ENCODE data around the gene ACSF3.

Gene ACSF3

DNA sequence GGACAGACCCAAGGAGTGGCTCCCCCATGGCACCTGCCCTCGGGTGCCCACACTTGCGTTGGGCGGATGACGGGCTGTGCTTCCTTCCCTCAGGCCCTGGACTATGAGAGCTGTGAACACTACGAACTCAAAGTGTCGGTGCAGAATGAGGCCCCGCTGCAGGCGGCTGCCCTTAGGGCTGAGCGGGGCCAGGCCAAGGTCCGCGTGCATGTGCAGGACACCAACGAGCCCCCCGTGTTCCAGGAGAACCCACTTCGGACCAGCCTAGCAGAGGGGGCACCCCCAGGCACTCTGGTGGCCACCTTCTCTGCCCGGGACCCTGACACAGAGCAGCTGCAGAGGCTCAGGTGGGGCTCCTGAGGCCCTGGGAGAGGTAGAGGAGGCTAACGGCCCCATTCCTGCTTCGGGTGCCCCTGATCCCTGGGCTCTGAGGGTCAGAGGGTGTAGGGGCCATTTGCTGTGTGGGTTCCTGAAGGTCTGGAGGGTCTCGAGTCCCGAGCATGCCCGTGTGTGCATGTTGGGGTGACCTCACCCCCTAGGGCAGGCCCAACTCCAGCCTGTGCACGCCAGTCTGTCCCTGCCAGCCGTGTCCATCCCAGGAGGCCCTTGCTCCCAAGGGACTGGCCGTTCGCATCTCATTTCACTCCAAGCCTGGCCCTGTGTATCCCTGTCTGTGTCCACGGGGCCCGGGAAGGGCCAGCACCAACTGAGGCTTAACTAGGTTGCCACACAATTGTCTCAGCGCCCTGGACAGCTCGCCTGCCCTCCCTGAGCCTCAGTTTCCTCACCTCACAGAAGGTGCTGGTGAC is 96.7 kb downstream of the ACSF3 start:
- ATAC-seq, result no peak
- DNase-seq, result no peak

GRCh38 chr16:89191033-89191900 is 97.6 kb downstream of the ACSF3 start:
- ATAC-seq (no peak), DNase-seq (no peak)

GRCh38 chr16:89191901-89192185 is 98.2 kb downstream of the ACSF3 start:
- DNase-seq (no peak), ATAC-seq (no peak)

DNA sequence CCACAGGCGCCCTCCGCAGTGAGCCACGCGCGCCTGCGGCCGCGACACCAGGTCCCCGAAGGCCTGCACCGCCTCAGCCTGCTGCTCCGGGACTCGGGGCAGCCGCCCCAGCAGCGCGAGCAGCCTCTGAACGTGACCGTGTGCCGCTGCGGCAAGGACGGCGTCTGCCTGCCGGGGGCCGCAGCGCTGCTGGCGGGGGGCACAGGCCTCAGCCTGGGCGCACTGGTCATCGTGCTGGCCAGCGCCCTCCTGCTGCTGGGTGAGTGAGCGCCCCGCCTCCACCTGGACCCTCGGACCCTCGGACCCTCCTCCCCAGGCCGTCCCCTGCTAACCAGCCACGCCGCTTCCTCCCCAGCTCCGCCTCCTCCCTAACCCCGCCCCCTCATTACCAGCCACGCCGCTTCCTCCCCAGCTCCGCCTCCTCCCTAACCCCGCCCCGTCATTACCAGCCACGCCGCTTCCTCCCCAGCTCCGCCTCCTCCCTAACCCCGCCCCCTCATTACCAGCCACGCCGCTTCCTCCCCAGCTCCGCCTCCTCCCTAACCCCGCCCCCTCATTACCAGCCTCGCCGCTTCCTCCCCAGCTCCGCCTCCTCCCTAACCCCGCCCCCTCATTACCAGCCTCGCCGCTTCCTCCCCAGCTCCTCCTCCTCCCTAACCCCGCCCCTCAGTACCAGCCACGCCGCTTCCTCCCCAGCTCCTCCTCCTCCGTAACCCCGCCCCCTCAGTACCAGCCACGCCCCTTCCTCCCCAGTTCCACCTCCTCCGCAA is 98.7 kb downstream of the ACSF3 start:
- DNase-seq (peak; percentile 44), ATAC-seq (peak; percentile 17)

DNA sequence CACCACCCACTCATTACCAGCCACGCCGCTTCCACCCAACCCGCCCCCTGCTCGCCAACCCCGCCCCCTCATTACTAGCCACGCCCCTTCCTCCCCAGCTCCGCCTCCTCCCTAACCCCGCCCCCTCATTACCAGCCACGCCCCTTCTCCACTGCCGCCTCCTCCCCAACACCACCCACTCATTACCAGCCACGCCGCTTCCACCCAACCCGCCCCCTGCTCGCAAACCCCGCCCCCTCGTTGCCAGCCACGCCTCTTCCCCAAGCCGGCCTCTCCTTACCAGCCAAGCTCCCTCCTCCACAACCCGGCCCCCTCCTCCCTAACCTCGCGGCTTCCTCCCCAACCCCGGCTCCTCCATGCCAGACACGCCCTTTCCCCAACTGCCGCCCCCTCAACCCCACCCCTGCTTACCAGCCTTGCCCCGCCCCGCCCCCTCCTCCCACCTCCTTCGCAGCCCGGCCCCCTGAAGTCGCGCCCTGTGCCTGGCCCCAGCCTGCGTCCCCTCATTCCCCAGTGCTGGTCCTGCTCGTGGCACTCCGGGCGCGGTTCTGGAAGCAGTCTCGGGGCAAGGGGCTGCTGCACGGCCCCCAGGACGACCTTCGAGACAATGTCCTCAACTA is 99.4 kb downstream of the ACSF3 start:
- ATAC-seq (peak; percentile 19), DNase-seq (peak; percentile 69)

GRCh38 chr16:89193576-89194293 is 100.1 kb downstream of the ACSF3 start:
- DNase-seq, result no peak
- ATAC-seq, result no peak

DNA sequence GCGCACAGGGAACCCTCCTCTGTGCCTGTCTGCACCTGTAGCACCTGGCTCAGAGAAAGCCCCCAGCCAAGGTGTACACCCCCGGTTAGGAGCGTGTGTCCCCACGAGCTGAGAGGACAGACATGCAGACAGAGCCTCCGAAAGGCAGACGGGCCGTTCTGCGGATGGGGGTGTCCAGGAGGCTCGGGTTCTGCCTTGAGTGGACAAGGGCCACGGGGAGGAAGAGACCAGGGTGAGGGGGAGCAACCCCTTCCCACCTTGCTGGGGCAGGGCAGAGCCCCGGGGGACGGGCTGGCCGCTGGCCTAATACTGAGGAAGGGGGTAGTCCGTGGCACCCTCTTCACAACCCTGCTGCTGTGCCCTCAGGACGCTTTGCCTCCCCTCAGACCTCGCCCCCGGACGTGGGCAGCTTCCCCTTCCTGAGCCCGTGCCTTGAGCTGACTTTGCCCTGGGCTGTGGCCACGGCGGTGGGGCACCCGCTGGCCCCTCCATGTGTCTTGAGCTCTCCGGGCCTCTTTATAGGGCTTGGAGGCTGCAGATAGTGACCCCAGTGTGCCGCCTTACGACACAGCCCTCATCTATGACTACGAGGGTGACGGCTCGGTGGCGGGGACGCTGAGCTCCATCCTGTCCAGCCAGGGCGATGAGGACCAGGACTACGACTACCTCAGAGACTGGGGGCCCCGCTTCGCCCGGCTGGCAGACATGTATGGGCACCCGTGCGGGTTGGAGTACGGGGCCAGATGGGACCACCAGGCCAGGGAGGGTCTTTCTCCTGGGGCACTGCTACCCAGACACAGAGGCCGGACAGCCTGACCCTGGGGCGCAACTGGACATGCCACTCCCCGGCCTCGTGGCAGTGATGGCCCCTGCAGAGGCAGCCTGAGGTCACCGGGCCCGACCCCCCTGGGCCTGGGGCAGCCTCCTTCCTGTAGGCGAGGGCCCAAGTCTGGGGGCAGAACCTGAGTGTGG is 101.0 kb downstream of the ACSF3 start:
- no peak for ATAC-seq

DNA sequence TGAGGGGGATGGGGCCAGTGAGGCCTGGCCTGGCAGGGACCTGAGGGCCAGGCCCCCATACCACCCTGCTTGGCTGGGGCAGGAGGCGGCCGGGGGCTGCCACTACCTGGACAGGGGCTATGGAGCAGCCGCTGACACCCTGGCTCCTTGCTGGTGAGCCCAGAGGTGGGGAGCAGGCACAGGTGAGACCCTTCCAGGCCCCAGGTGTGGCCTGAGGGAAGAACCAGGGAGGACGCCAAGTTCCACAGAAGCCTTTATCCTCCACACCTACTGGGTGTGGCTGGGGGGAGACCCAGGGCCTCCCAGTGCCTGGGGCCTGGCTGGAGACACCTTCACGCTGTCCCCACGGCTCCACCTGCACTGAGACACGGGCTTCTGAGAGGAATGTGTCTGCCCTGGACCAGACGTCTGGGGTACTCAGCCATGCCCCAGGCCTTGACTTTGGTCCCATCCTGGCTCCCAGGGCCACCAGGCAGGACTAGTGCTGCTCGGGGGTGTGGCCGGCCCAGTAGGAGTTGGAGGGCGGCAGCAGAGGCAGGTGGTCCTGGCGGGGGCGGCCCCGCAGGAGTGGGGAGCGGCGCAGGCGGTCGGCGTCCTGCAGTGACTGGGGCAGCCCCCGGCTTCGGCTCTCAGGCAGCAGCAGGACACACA is 102.0 kb downstream of the ACSF3 start:
- no peak for DNase-seq
- ATAC-seq, result no peak

More for the DNA sequence above, 101.0 kb downstream of the ACSF3 start:
- DNase-seq, result no peak

DNA sequence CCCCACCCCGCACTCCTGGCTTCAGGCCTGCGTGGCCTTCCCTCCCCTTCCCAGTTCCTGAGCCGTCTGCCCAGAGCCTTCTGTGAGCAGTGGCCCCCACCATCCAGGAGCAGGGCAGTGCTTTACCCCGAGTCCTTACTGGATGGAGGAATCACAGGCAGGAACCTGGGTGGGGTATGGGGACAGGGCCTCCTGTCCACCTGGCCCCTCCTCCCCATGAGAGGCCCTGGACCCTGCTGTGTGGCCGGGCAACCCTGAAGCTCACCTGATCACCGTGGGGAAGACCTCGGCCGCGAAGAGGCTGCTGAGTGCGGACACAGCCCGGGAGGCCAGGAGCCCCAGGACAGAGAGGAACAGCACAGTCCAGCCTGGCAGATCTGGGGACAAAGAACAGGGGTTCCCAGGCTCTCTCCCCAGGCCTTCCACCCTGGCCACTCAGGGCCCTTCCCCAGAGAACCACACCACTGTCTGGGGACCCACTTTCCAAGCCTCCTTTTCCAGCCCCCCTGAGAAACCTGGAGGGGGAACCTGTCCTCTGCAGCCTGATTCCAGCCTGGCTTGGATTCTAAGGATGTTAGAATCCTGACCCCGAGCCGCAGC is 103.5 kb downstream of the ACSF3 start:
- no peak for DNase-seq

GRCh38 chr16:89197633-89198416 is 104.2 kb downstream of the ACSF3 start:
- DNase-seq, result no peak
- ATAC-seq, result no peak

More for the DNA sequence above, 103.5 kb downstream of the ACSF3 start:
- ATAC-seq, result no peak

- DNase-seq (no peak), ATAC-seq (no peak)
Measured at GRCh38 chr16:89198417-89199240, 105.0 kb downstream of the ACSF3 start.

GRCh38 chr16:89199241-89200123 is 105.8 kb downstream of the ACSF3 start:
- no peak for ATAC-seq
- no peak for DNase-seq

GRCh38 chr16:89200124-89200849 is 106.6 kb downstream of the ACSF3 start, which contains the start of gene SLC22A31:
Gene SLC22A31, minus strand, starts transcription at chr16:89200537. Its CDS starts 36 bp downstream, at chr16:89200501.
- no peak for ATAC-seq

GRCh38 chr16:89200850-89201411 is 107.3 kb downstream of the ACSF3 start:
- ATAC-seq, result no peak
- DNase-seq, result no peak

More at GRCh38 chr16:89200124-89200849, 106.6 kb downstream of the ACSF3 start, which contains the start of gene SLC22A31:
- no peak for DNase-seq

Measured in stimulated activated naive CD8-positive, alpha-beta T cell treated with anti-CD3 and anti-CD28 coated beads, Interleukin-15, Interleukin-2, amounts not matched to agents 100 U/mL and 50 U/mL, for 24 hours (primary cell).